A549 (cell line): ENCODE data around the gene RAVER1. TPM values are rescaled to one million over a fixed set of nuclear protein-coding genes. Genes with fewer than 3 reads are reported as not detected.
A peak's percentile ranks its signal among the peaks of the same experiment; 100 is the strongest.

ENCODE experiments used
- ATAC-seq, 2 experiments: fragments of 200-7000 bp in 1 of 2; fragments of >200 bp in 1 of 2; cut with Nextera tagmentation in 1 of 2; cut with Tn5 transposase in 1 of 2; 3 replicates each; pipeline versions ENCODE4 v1.8.0 to v1.9.1; 2018 to 2020; ENCODE audit warnings: mild to moderate bottlenecking in 1 of 2, moderate library complexity in 1 of 2
- CTCF ChIA-PET: fragments of 300-600 bp; sonication (Branson Sonifier 250); formaldehyde crosslinking; extraction: SDS; loops from one replicate; lab custom pipeline; 2021; ENCODE audit warnings: antibody characterized with exemption, inconsistent platforms; lab: Yijun Ruan, JAX
- POLR2A ChIA-PET: fragments of 350-600 bp; formaldehyde crosslinking; extraction: SDS; loops from one replicate; lab custom pipeline; 2021; ENCODE audit warnings: antibody characterized with exemption, inconsistent platforms; lab: Yijun Ruan, JAX
- DNase-seq, 2 experiments: peaks; one replicate each; pipeline versions ENCODE4 v3.0.0 to v3.0.0-alpha.2; 2011 to 2016; ENCODE audit warnings: low read depth in 1 of 2, low spot score in 1 of 2
- FAIRE-seq: peaks from 2 replicates; lab custom pipeline; 2011; peaks lifted over from hg19 to GRCh38; lab: Jason Lieb, UNC
- H3K27ac ChIP-seq, 2 experiments: fragments of >200 bp; sonication (Bioruptor Twin); formaldehyde crosslinking; 3 replicates each; pipeline ENCODE4 v1.5.1; 2016 to 2017
- H3K4me1 ChIP-seq: fragments of >200 bp; sonication (Bioruptor Twin); formaldehyde crosslinking; 3 replicates; pipeline ENCODE4 v1.6.1; 2016
- H3K4me2 ChIP-seq: fragments of >200 bp; sonication (Bioruptor Twin); formaldehyde crosslinking; 3 replicates; pipeline ENCODE4 v1.6.1; 2016
- H3K4me3 ChIP-seq: fragments of >200 bp; sonication (Bioruptor Twin); formaldehyde crosslinking; 3 replicates; pipeline ENCODE4 v1.5.1; 2016
- H3K9me3 ChIP-seq: fragments of >200 bp; sonication (Bioruptor Twin); formaldehyde crosslinking; 3 replicates; pipeline ENCODE4 v1.6.1; 2016
- CBX2 ChIP-seq: fragments of 200-600 bp; sonication (generic); IDR thresholded peaks from 2 replicates; pipeline ENCODE4 v1.6.1; 2016; ENCODE audit warnings: low read depth, mild to moderate bottlenecking, borderline replicate concordance
- EHF ChIP-seq: fragments of 250-450 bp; sonication (Bioruptor Pico); IDR thresholded peaks from 2 replicates; pipeline ENCODE4 v1.5.0; 2020; ENCODE audit warnings: mild to moderate bottlenecking
- EHMT2 ChIP-seq: fragments of 200-600 bp; sonication (generic); IDR thresholded peaks from 2 replicates; pipeline ENCODE4 v1.6.1; 2016; ENCODE audit warnings: antibody characterized with exemption, low read depth, mild to moderate bottlenecking, moderate library complexity
- FOSB ChIP-seq: fragments of 250-450 bp; sonication (Bioruptor Pico); IDR thresholded peaks from 2 replicates; pipeline ENCODE4 v1.5.0; 2020; ENCODE audit warnings: mild to moderate bottlenecking, moderate library complexity
- FOXS1 ChIP-seq: fragments of 250-450 bp; sonication (Bioruptor Pico); IDR thresholded peaks from 2 replicates; pipeline ENCODE4 v1.5.0; 2020; ENCODE audit warnings: mild to moderate bottlenecking, moderate library complexity
- HDAC2 ChIP-seq: fragments of 200-600 bp; sonication (generic); IDR thresholded peaks from 2 replicates; pipeline ENCODE4 v1.6.1; 2016
- HOXB5 ChIP-seq: fragments of 250-450 bp; sonication (Bioruptor Pico); IDR thresholded peaks from 2 replicates; pipeline ENCODE4 v1.5.0; 2020; ENCODE audit warnings: mild to moderate bottlenecking, moderate library complexity
- JUN ChIP-seq, 2 experiments: fragments of >200 bp; sonication (Bioruptor Twin); formaldehyde crosslinking; IDR thresholded peaks; 2 replicates in 1 of 2; 3 replicates in 1 of 2; pipeline ENCODE4 v1.6.1; 2016 to 2017
- KDM5A ChIP-seq: fragments of 200-600 bp; sonication (generic); IDR thresholded peaks from 2 replicates; pipeline ENCODE4 v1.6.1; 2016; ENCODE audit warnings: antibody characterized with exemption, mild to moderate bottlenecking
- MAFK ChIP-seq: fragments of 450-650 bp; IDR thresholded peaks from 2 replicates; pipeline ENCODE4 v1.6.1; 2014; ENCODE audit not compliant: partially characterized antibody
- MAZ ChIP-seq: fragments of 150-350 bp; IDR thresholded peaks from 2 replicates; pipeline ENCODE4 v1.6.1; 2014; ENCODE audit warnings: antibody characterized with exemption, low read depth, low read length, borderline replicate concordance
- NFE2L2 ChIP-seq: fragments of 150-350 bp; conservative IDR thresholded peaks from 2 replicates; pipeline ENCODE4 v1.6.1; 2014; ENCODE audit warnings: low read length
- POLR2AphosphoS2 ChIP-seq: conservative IDR thresholded peaks from 2 replicates; pipeline ENCODE4 v1.6.1; 2012; ENCODE audit warnings: low read length, improper control_type of control experiment, inconsistent platforms
- RAD21 ChIP-seq, 2 experiments: fragments of >200 bp in 1 of 2; sonication (Bioruptor Twin) in 1 of 2; formaldehyde crosslinking in 1 of 2; IDR thresholded peaks in 1 of 2; conservative IDR thresholded peaks in 1 of 2; 2 replicates in 1 of 2; 3 replicates in 1 of 2; pipeline ENCODE4 v1.6.1; 2012 to 2018; ENCODE audit warnings: inconsistent platforms in 1 of 2
- RCOR1 ChIP-seq: fragments of 150-350 bp; IDR thresholded peaks from 2 replicates; pipeline ENCODE4 v1.6.1; 2014; ENCODE audit warnings: antibody characterized with exemption, low read length, low read depth
- RFX5 ChIP-seq: fragments of 450-650 bp; IDR thresholded peaks from 2 replicates; pipeline ENCODE4 v1.7.1; 2014; ENCODE audit warnings: antibody characterized with exemption, mild to moderate bottlenecking, moderate library complexity
- RNF2 ChIP-seq: fragments of 200-600 bp; sonication (generic); IDR thresholded peaks from 2 replicates; pipeline ENCODE4 v1.6.1; 2016; ENCODE audit warnings: low read depth, mild to moderate bottlenecking, antibody characterized with exemption, moderate library complexity, borderline replicate concordance
- SREBF2 ChIP-seq: fragments of 450-650 bp; IDR thresholded peaks from 2 replicates; pipeline ENCODE4 v1.6.1; 2014; ENCODE audit warnings: mild to moderate bottlenecking, moderate library complexity
- ZC3H11A ChIP-seq: fragments of 450-650 bp; IDR thresholded peaks from 2 replicates; pipeline ENCODE4 v1.6.1; 2014; ENCODE audit warnings: antibody characterized with exemption, mild to moderate bottlenecking
- ZFP36 ChIP-seq: fragments of 450-650 bp; IDR thresholded peaks from 2 replicates; pipeline ENCODE4 v1.6.1; 2014; ENCODE audit warnings: borderline replicate concordance; ENCODE audit not compliant: partially characterized antibody
- ZSCAN20 ChIP-seq: fragments of 250-450 bp; sonication (Bioruptor Pico); IDR thresholded peaks from 2 replicates; pipeline ENCODE4 v1.8.0; 2022; ENCODE audit warnings: mild to moderate bottlenecking, moderate library complexity
- WGBS: methylation state at CpG from one replicate; pipeline ENCODE4 v1.1.6; 2017; ENCODE audit errors: missing lambda C conversion rate; 5-methylcytosine and 5-hydroxymethylcytosine counted together
- polyA plus RNA-seq, 4 experiments: library from polyadenylated mRNA; depleted of rRNA in 3 of 4; stranded (reverse); fragments of >200 nt; fragmentation: RNase III in 1 of 4; extraction: RNeasy Plus Mini Kit Qiagen cat#74134 plus additional on column Dnase treatment in 1 of 4; gene quantifications; 2 replicates in 3 of 4; 3 replicates in 1 of 4; pipeline ENCODE4 v1.2.3, GENCODE V29; 2011 to 2017
- TF ChIP-seq, protein P1 (sequence below): fragments of >200 bp; sonication (Bioruptor Twin); formaldehyde crosslinking; IDR thresholded peaks from 2 replicates; pipeline ENCODE4 v1.6.1; 2016
- TF ChIP-seq, protein P2 (sequence below): fragments of 250-450 bp; sonication (Bioruptor Pico); IDR thresholded peaks from 2 replicates; pipeline ENCODE4 v1.5.0; 2021; ENCODE audit warnings: mild to moderate bottlenecking, moderate library complexity, borderline replicate concordance
- TF ChIP-seq, protein P3 (sequence below): fragments of 150-350 bp; IDR thresholded peaks from 2 replicates; pipeline ENCODE4 v1.6.1; 2014; ENCODE audit warnings: low read depth, mild to moderate bottlenecking, low read length
- TF ChIP-seq, protein P4 (sequence below): fragments of 200-600 bp; sonication (generic); IDR thresholded peaks from 2 replicates; pipeline ENCODE4 v1.6.1; 2016; ENCODE audit warnings: antibody characterized with exemption, mild to moderate bottlenecking, moderate library complexity

The RAVER1 gene
- polyA plus RNA-seq, 2 of the 4 experiments (the other 2 are of a cell fraction) = 1.8 to 22.1 TPM

DNA sequence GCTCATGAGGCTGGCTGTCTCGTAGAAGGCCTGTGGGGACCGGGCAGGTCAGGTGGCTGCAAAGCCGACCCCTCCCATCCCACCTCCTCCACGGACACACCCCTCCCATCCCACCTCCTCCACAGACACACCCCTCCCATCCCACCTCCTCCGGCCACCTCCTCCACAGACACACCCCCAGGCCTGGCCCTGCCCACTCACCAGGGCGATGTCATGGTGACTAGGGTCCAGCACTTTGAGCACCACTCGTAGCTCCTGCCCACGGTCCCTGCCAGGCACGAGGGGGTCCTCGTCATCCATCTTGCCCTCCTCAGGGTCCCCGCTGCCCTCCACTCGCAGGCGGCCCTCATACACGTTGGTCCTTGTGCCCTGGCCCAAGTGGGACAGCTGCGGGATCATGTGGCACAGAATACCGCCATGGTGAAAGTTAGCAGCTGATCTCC is 28.3 kb upstream of the RAVER1 start:
- Histone ChIP-seq H3K9me3 (no peaks in the 10 kb centered on the region), H3K4me2 (no peak overlapping the region), H3K4me1 (no peaks in the 10 kb centered on the region), H3K27ac (no peak overlapping the region), H3K4me3 (no peak overlapping the region)
- ATAC-seq (peak in 1 of 2 experiments; percentile 40; a peak in 1 of 6 replicates), FAIRE-seq (no peak), DNase-seq (no peak)
- CTCF ChIA-PET = interaction anchor here (0.9 to 1.5 kb wide), 3 partner anchors 11 to 93 kb away, joined by 4 read pairs; no protein-coding TSS in a partner anchor
- TF ChIP-seq CBX2 (no peak), KDM5A (no peak), RNF2 (no peak), RCOR1 (no peak), ZSCAN20 (no peak), ZFP36 (no peak), HDAC2 (no peak)
- TF ChIP-seq, protein P1, sequence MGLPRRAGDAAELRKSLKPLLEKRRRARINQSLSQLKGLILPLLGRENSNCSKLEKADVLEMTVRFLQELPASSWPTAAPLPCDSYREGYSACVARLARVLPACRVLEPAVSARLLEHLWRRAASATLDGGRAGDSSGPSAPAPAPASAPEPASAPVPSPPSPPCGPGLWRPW = no peak
- TF ChIP-seq, protein P2, sequence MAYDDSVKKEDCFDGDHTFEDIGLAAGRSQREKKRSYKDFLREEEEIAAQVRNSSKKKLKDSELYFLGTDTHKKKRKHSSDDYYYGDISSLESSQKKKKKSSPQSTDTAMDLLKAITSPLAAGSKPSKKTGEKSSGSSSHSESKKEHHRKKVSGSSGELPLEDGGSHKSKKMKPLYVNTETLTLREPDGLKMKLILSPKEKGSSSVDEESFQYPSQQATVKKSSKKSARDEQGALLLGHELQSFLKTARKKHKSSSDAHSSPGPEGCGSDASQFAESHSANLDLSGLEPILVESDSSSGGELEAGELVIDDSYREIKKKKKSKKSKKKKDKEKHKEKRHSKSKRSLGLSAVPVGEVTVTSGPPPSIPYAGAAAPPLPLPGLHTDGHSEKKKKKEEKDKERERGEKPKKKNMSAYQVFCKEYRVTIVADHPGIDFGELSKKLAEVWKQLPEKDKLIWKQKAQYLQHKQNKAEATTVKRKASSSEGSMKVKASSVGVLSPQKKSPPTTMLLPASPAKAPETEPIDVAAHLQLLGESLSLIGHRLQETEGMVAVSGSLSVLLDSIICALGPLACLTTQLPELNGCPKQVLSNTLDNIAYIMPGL (CRISPR knock-in tag) = no peak
- POLR2A ChIA-PET = no interaction called here
- WGBS = 92% methylated on average over 11 of the region's 16 CpGs

DNA sequence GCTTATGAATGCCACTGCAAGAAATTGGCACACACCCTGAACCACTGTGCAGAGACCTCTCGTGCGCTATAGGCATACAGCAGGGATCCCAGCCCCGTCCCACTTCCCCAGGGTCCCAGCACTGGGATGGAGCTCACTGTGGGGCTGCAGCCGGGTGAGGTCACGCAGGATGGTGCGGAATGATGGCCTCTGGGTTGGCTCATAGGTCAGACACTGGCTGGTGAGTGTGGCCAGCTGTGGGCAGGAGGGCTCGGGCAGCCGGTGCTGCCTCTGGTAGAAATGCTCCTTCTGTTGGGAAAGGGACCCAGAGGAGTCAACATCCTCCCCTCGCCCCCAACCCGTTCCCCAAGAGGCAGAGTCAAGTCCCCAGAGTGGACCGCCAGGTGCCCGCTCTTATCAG is 23.1 kb upstream of the RAVER1 start:
- WGBS = 85% methylated on average over 6 of the region's 12 CpGs
- Histone ChIP-seq H3K4me1 (no peaks in the 10 kb centered on the region), H3K9me3 (no peaks in the 10 kb centered on the region), H3K27ac (no peak overlapping the region), H3K4me3 (no peak overlapping the region), H3K4me2 (no peak overlapping the region)
- POLR2A ChIA-PET = no interaction called here
- no peak for DNase-seq
- no peak for FAIRE-seq
- no peak for ATAC-seq
- TF ChIP-seq FOSB (no peak), SREBF2 (no peak), RAD21 (conservative IDR thresholded peaks at IDR 0.05 in 1 of 2, IDR thresholded peaks at IDR 0.05 in 1 of 2) (no peak), RFX5 (no peak), MAZ (no peak), ZC3H11A (no peak)
- CTCF ChIA-PET = interaction anchor here (1.0 kb wide), 2 partner anchors 13 to 87 kb away, joined by 3 read pairs; no protein-coding TSS in a partner anchor

DNA sequence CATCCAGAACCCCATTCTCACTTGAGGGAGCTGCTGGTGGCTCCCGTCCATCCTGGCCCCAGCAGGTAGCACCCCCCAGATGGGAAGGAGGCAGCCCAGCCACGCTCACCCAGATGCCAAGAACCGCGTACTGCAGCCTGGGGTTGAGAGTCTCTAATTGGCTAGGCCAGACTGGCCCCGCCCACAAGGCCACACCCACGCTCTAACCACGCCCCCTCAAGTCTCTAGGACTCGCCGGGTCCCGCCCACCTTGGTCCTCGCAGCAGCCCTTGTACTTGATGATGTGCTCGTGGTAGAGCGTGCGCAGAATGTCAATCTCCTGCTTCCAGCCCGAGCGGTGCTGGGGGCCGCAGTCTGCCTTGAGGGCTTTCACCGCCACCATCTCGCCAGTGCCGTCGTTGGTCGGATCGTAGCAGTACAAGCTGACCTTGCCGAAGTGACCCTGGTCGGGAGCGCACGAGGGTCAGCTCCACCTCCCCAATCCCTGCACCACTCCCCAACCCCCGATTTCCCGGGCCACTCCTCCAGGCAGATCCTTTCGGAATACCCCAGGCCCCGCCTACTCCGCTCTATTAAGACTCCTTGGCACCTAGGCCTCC is 20.6 kb upstream of the RAVER1 start:
- DNase-seq = peak in 1 of 2 experiments; percentile 56
- POLR2A ChIA-PET = interaction anchor here (0.6 kb wide), 1 partner anchor 20 kb away, joined by 3 read pairs; no protein-coding TSS in a partner anchor
- CTCF ChIA-PET = no interaction called here
- WGBS = 96% methylated on average over 23 of the region's 32 CpGs
- no peak for FAIRE-seq
- Histone ChIP-seq H3K4me1 (no peaks in the 10 kb centered on the region), H3K4me2 (no peak overlapping the region), H3K4me3 (no peak overlapping the region), H3K27ac (no peak overlapping the region), H3K9me3 (no peaks in the 10 kb centered on the region)
- peak; percentile 33 to 68; a peak in 3 of 6 replicates for ATAC-seq
- TF ChIP-seq MAFK (no peak), EHMT2 (no peak), POLR2AphosphoS2 (no peak), EHF (CRISPR knock-in tag) (no peak), NFE2L2 (no peak), RFX5 (no peak), FOXS1 (CRISPR knock-in tag) (no peak), ZSCAN20 (no peak), JUN (IDR thresholded peaks at IDR 0.05) (no peak), HOXB5 (CRISPR knock-in tag) (no peak)
- TF ChIP-seq, protein P3, sequence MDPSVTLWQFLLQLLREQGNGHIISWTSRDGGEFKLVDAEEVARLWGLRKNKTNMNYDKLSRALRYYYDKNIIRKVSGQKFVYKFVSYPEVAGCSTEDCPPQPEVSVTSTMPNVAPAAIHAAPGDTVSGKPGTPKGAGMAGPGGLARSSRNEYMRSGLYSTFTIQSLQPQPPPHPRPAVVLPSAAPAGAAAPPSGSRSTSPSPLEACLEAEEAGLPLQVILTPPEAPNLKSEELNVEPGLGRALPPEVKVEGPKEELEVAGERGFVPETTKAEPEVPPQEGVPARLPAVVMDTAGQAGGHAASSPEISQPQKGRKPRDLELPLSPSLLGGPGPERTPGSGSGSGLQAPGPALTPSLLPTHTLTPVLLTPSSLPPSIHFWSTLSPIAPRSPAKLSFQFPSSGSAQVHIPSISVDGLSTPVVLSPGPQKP = no peak
- TF ChIP-seq, protein P2 (CRISPR knock-in tag) = no peak
- TF ChIP-seq, protein P4, sequence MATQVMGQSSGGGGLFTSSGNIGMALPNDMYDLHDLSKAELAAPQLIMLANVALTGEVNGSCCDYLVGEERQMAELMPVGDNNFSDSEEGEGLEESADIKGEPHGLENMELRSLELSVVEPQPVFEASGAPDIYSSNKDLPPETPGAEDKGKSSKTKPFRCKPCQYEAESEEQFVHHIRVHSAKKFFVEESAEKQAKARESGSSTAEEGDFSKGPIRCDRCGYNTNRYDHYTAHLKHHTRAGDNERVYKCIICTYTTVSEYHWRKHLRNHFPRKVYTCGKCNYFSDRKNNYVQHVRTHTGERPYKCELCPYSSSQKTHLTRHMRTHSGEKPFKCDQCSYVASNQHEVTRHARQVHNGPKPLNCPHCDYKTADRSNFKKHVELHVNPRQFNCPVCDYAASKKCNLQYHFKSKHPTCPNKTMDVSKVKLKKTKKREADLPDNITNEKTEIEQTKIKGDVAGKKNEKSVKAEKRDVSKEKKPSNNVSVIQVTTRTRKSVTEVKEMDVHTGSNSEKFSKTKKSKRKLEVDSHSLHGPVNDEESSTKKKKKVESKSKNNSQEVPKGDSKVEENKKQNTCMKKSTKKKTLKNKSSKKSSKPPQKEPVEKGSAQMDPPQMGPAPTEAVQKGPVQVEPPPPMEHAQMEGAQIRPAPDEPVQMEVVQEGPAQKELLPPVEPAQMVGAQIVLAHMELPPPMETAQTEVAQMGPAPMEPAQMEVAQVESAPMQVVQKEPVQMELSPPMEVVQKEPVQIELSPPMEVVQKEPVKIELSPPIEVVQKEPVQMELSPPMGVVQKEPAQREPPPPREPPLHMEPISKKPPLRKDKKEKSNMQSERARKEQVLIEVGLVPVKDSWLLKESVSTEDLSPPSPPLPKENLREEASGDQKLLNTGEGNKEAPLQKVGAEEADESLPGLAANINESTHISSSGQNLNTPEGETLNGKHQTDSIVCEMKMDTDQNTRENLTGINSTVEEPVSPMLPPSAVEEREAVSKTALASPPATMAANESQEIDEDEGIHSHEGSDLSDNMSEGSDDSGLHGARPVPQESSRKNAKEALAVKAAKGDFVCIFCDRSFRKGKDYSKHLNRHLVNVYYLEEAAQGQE = no peak
